GM18507 (cell line): Measurements from ENCODE around the gene WASHC1.
"Not testable (repeated sequence)": the region's sequence is repeated elsewhere in the genome, so short reads cannot be mapped to it uniquely, and the experiment has no call there.

ENCODE experiments used
- DNase-seq: peaks from one replicate; pipeline ENCODE4 v3.0.0; 2011; ENCODE audit warnings: low read depth; ENCODE audit not compliant: insufficient read length; ENCODE audit errors: extremely low spot score
- FAIRE-seq: peaks from 2 replicates; lab custom pipeline; 2011; peaks lifted over from hg19 to GRCh38; lab: Jason Lieb, UNC

Gene WASHC1, protein sequence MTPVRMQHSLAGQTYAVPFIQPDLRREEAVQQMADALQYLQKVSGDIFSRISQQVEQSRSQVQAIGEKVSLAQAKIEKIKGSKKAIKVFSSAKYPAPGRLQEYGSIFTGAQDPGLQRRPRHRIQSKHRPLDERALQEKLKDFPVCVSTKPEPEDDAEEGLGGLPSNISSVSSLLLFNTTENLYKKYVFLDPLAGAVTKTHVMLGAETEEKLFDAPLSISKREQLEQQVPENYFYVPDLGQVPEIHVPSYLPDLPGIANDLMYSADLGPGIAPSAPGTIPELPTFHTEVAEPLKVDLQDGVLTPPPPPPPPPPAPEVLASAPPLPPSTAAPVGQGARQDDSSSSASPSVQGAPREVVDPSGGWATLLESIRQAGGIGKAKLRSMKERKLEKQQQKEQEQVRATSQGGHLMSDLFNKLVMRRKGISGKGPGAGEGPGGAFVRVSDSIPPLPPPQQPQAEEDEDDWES

GRCh38 chr9:29356-29755 lies at the start of gene WASHC1:
TSS of gene WASHC1 (minus strand) at chr9:29456. CDS start at chr9:24999, 4,457 bp downstream.
- DNase-seq, FAIRE-seq: not testable (repeated sequence)

DNA sequence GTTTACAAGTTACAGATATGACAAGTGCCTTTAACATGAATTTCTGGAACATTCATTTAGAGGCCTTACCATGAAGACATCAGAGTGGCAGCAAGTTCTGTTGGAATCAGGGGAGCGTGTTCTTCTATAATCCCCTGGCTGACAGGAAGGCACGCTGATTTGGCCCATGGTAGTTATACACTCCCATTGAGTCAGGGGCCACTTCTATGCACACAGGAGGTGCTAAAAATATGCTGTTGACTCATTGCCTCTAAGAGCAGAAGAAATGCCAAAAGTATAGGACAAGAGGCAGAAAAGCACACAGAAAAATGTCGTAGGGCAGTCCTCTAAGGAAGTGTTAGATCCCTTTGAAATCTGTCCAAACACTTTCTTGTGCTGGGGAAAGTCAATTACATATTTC lies 49.1 kb upstream of the WASHC1 start:
- FAIRE-seq, DNase-seq: not testable (repeated sequence)

- FAIRE-seq, DNase-seq: not testable (repeated sequence)
Measured at GRCh38 chr9:76389-76788, 47.1 kb upstream of the WASHC1 start.

GRCh38 chr9:73900-74525 lies 44.8 kb upstream of the WASHC1 start:
- not testable (repeated sequence) for FAIRE-seq, DNase-seq

DNA sequence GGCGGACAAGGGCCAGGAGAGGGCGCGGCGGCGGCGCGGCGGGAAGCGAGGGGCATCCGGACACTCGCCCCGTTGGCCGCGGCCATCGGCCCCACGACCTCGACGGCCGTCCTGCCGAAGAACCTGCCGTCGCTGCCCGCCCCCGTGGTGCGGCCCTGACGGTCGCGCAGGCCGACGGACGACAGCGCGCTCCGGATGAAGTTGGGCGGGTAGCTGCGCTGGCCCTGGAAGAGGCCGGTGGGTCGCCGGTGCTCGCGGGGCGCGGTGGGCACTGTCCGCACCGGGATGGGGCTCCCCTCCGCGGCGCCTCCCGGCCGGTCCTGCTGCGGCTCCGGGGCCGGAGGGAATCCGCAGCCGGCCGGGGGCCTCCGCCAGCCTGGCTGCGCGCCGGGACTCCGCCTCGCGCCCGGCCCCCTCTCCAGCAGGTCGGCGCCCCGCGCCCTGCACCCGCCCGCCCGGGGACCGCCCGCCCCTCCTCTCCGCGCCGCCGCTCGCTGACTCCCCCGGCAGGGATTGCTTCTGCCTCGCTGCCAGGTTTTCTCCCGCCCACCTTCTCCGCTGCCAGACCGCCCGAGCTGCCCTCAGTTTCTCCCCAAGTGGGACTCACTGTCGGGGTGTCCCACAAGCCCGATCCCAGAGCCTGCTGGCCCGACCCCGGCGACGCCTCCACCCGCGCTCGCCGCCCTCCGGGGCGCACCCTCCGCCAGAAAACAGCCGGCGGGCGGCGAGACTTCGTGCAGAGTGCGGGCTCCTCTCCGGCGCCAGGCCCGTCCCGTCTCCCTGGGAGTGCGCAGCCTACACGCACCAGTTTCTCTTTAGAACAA lies 44.0 kb upstream of the WASHC1 start:
- not testable (repeated sequence) for DNase-seq, FAIRE-seq

DNA sequence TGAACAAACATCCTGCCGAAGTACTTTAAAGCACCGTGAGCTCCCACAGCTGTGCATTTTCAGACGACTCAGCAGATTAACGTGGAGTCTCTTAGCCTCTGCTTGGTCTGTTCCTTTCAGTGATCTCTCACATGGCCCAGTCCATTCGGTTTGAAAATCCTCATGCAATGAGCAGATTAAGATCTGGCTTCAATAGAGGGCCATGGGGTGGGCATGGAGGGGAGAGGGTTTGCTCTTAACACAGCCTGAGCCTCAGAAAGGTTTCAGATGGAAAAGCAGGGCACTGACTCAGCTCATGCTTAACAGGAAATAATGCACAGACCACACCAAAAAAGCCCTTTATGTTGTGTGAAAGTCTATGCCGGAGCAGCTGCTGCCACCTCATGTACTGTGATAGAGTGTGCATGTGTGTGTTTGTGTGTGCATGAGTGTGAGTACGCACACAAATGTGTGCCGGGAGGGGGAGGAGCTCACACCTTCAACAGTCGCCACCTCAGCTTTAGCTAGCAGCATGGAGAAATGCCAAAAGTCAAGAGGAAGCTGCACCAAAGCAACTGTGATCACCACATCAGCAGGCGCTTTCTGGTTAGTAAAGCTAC lies 33.9 kb upstream of the WASHC1 start:
- DNase-seq, FAIRE-seq: not testable (repeated sequence)

GRCh38 chr9:52678-53077 lies 23.4 kb upstream of the WASHC1 start:
- not testable (repeated sequence) for FAIRE-seq, DNase-seq

DNA sequence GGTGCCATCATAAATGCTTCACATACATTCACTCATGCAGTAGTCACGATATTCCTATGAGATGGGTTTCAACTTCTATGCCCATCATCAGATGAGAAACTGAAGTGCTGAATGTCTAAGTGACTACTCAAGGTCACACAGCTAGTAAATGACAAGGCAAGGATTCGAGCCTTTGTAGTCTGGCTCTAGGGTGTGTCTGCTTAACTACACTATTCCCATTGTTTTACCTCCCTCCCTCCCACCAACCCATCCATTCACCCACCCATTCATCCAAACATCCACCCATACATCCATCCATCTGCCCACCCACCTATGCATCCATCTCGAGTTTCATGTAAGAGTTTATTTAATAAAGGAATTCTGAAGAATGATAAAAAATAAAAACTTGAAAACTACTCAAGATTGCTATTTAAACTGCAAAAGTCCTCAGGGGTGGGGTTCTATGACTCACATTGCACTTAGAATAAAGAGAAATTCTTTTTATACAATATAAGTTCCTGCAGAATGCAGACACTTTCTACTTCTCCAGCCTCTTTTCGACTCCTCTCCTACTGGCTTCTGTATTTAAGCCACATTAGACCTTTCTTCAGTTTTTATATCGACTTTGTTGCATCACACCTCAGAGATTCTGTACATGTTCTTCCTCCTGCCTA lies 19.1 kb upstream of the WASHC1 start:
- FAIRE-seq, DNase-seq: not testable (repeated sequence)

- FAIRE-seq: not testable (repeated sequence)
Measured at GRCh38 chr9:46639-47271, 17.5 kb upstream of the WASHC1 start.

DNA sequence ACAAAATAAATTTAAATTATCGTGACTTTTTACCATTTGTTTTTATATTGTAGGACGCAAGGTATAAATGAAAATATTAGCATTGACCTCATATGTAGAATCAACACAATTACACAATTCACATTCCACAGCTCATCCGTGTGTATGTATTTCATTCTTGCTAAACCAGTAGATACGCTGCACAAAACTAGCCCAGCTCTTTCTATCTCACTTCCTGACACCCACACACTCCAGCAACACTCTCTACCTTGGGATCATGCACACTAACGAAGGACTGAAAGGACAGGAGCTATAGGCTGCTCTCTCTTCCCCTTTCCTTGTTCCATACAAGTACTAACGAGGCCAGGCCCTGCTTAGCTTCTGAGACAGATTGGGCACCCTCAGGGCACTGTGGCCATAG lies 16.9 kb upstream of the WASHC1 start:
- FAIRE-seq, DNase-seq: not testable (repeated sequence)

More at GRCh38 chr9:46639-47271, 17.5 kb upstream of the WASHC1 start:
- DNase-seq: not testable (repeated sequence)

GRCh38 chr9:45180-45878 lies 16.1 kb upstream of the WASHC1 start:
- not testable (repeated sequence) for DNase-seq, FAIRE-seq

DNA sequence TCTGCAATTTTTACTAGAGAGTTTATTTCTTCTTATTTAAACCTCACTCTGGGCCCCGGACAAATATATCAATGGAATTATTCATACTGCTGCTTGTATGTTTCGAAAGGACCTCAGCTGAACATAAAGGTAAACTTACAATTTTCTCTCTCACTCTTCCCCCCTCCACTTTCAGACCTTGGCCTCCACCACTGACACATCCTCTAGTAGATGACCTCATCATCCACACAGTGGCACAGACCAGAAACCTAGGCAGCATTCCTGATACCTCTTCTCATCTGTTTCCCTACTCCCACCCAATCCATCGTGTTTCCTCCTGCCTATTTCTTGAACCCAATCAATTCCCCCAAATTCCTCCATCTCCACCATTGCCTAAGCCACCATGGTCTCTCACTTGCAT lies 15.2 kb upstream of the WASHC1 start:
- not testable (repeated sequence) for DNase-seq, FAIRE-seq

GRCh38 chr9:43636-44035 lies 14.4 kb upstream of the WASHC1 start:
- FAIRE-seq, DNase-seq: not testable (repeated sequence)

- not testable (repeated sequence) for FAIRE-seq, DNase-seq
Measured at GRCh38 chr9:43116-43515, 13.9 kb upstream of the WASHC1 start.

- FAIRE-seq, DNase-seq: not testable (repeated sequence)
Measured at GRCh38 chr9:41819-42218, 12.6 kb upstream of the WASHC1 start.

DNA sequence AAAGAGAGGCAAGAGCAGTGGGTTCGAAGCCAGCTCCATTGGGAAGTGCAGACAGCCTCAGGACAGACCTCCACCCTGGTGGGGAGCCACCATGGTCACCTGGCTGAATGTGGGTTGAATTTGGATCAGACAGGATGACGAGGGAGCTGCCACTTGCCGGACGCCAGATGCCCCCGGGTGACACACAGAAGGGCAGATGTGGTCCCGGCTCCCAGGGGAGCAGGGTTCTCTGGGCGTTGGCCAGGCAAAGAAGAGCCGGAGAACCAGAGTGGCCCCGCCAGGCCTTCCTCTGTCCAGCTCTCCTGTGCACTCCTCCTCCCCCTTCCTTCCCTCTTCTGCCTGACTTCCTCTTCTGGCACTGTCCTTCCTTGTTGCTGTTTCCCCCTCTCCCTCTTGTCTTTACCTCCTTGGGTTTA lies 12.0 kb upstream of the WASHC1 start:
- FAIRE-seq, DNase-seq: not testable (repeated sequence)

DNA sequence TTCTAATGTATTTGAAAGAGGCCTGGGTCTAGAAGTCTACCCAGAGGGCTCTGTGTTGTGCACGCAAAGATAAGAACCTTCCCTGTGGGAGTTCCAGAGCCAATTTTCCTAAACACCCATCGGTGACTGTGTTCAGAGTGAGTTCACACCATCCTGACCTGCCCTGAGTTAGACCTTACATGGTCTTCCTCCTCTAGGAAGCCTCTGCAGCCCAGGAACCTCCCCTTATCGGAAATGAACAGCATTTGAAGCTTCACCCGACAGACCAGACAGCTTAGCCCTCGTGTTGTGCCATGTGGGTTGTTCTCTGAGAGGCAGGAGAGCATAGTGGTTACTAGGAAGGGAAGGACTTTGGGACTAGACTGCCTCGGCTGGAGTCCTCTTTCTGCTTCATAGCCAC lies 3.1 kb upstream of the WASHC1 start:
- FAIRE-seq, DNase-seq: not testable (repeated sequence)
